Nephron (organoid): ENCODE measurements around the gene IRAK2.
A peak's percentile ranks its signal among the peaks of the same experiment; 100 is the strongest.

ENCODE experiments used
- H3K27ac Mint-ChIP-seq, 3 experiments: 2 replicates each; pipeline ENCODE4 v1.8.0; 2020; ENCODE audit warnings: mixed read lengths in 3 of 3, mild to moderate bottlenecking in 2 of 3, moderate library complexity in 1 of 3
- H3K27me3 Mint-ChIP-seq: 2 replicates; pipeline ENCODE4 v1.8.0; 2021; ENCODE audit warnings: low read depth, mild to moderate bottlenecking, moderate library complexity, mixed read lengths
- H3K36me3 Mint-ChIP-seq: 2 replicates; pipeline ENCODE4 v1.8.0; 2020; ENCODE audit warnings: low read depth, mixed read lengths
- H3K4me1 Mint-ChIP-seq: 2 replicates; pipeline ENCODE4 v1.8.0; 2020; ENCODE audit warnings: mixed read lengths
- H3K4me3 Mint-ChIP-seq, 3 experiments: 2 replicates each; pipeline ENCODE4 v1.8.0; 2020; ENCODE audit warnings: mild to moderate bottlenecking in 3 of 3, mixed read lengths in 3 of 3, moderate library complexity in 2 of 3
- H3K9me3 Mint-ChIP-seq: 2 replicates; pipeline ENCODE4 v1.8.0; 2020; ENCODE audit warnings: mixed read lengths
- CTCF ChIP-seq, 3 experiments: fragments of 200-600 bp; sonication (generic); IDR thresholded peaks; one replicate each; pipeline ENCODE4 v1.5.0; 2021; ENCODE audit warnings: antibody characterized with exemption in 3 of 3; ENCODE audit not compliant: unreplicated experiment in 3 of 3

Gene IRAK2

GRCh38 chr3:10219737-10220136 is 55.0 kb downstream of the IRAK2 start:
- peaks cover 15% of the 10 kb centered on the region for H3K9me3 Mint-ChIP-seq
- H3K4me3 Mint-ChIP-seq = no peak overlapping the region
- no peaks in the 10 kb centered on the region for H3K27me3 Mint-ChIP-seq
- TF ChIP-seq CTCF (IDR thresholded peaks at IDR 0.05; ENCODE audit: unreplicated experiment in 3 of 3) = no peak
- no peaks in the 10 kb centered on the region for H3K36me3 Mint-ChIP-seq
- no peak overlapping the region for H3K27ac Mint-ChIP-seq
- H3K4me1 Mint-ChIP-seq = no peaks in the 10 kb centered on the region

GRCh38 chr3:10223676-10224639 is 59.2 kb downstream of the IRAK2 start:
- no peak overlapping the region for H3K4me3 Mint-ChIP-seq
- no peak overlapping the region for H3K27ac Mint-ChIP-seq
- no peaks in the 10 kb centered on the region for H3K27me3 Mint-ChIP-seq
- H3K36me3 Mint-ChIP-seq = no peaks in the 10 kb centered on the region
- TF ChIP-seq CTCF (IDR thresholded peaks at IDR 0.05; ENCODE audit: unreplicated experiment in 3 of 3) = no peak
- no peaks in the 10 kb centered on the region for H3K4me1 Mint-ChIP-seq
- H3K9me3 Mint-ChIP-seq = no peaks in the 10 kb centered on the region

GRCh38 chr3:10224794-10225665 is 60.3 kb downstream of the IRAK2 start:
- Mint-ChIP-seq H3K4me1 (no peaks in the 10 kb centered on the region), H3K27me3 (no peaks in the 10 kb centered on the region), H3K9me3 (no peaks in the 10 kb centered on the region), H3K4me3 (no peak overlapping the region), H3K36me3 (no peaks in the 10 kb centered on the region), H3K27ac (no peak overlapping the region)
- TF ChIP-seq CTCF (IDR thresholded peaks at IDR 0.05; ENCODE audit: unreplicated experiment in 3 of 3) = peak; percentile 45 to 55 (median 48)

GRCh38 chr3:10226293-10226692 is 61.6 kb downstream of the IRAK2 start:
- no peaks in the 10 kb centered on the region for H3K9me3 Mint-ChIP-seq
- H3K27me3 Mint-ChIP-seq = no peaks in the 10 kb centered on the region
- no peaks in the 10 kb centered on the region for H3K36me3 Mint-ChIP-seq
- TF ChIP-seq CTCF (IDR thresholded peaks at IDR 0.05; ENCODE audit: unreplicated experiment in 3 of 3) = no peak
- H3K4me1 Mint-ChIP-seq = no peaks in the 10 kb centered on the region
- no peak overlapping the region for H3K27ac Mint-ChIP-seq
- no peak overlapping the region for H3K4me3 Mint-ChIP-seq

- Mint-ChIP-seq H3K36me3 (no peaks in the 10 kb centered on the region), H3K27me3 (no peaks in the 10 kb centered on the region), H3K9me3 (no peaks in the 10 kb centered on the region), H3K4me1 (no peaks in the 10 kb centered on the region), H3K27ac (no peak overlapping the region), H3K4me3 (no peak overlapping the region)
- no peak for TF ChIP-seq CTCF (IDR thresholded peaks at IDR 0.05; ENCODE audit: unreplicated experiment in 3 of 3)
Observed at GRCh38 chr3:10228248-10228950, 63.7 kb downstream of the IRAK2 start.
